ENCODE data around the gene LRRC75A. TPM values are rescaled to one million over a fixed set of nuclear protein-coding genes. Genes with fewer than 3 reads are reported as not detected.

LRRC75A gene
- total RNA-seq, 1 donor from 2014 or later: 2.5 TPM

DNA sequence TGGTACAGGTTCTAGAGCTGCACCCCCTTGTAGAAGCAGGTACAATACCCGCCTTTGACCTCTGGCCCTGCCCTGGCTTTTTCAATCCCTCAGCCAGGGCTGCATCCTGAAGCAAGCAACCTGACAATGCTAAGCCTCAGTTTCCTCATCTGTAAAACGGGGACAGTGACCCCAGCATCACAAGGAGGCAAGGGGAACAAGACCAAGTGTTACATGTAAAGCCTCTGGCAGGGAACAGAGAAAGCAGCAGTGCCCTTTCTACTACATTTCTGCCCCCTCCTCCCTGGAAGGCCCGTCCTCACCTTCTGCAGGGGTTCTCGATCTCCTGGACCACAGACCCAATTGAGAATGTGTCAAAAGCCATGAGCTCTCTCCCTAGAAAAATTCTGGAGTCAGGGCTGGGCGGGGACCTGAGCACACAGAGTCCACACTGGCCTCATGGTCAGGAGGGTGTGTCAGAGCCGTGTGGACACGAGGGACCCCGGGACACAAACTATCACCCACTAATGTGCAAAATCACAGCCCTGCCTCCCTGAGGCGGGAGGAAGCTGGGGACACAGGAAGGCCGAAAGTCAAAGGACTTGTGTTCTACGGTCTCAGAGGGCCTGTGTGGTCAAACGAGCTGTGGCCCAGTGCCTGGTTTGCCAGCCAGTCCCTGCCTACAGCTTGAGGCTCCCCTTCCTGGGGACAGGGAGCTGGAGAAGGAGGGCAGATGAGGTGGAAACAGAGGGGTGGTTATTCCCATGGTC, 27.5 kb downstream of the LRRC75A start:
- H3K36me3 ChIP-seq: no peaks in the 10 kb centered on the region
- no peaks in the 10 kb centered on the region for H3K9me3 ChIP-seq
- no peak overlapping the region for H3K4me3 ChIP-seq
- H3K27me3 ChIP-seq: no peaks in the 10 kb centered on the region
- H3K4me1 ChIP-seq: no peaks in the 10 kb centered on the region
- no peak for DNase-seq
- TF ChIP-seq, protein P1, sequence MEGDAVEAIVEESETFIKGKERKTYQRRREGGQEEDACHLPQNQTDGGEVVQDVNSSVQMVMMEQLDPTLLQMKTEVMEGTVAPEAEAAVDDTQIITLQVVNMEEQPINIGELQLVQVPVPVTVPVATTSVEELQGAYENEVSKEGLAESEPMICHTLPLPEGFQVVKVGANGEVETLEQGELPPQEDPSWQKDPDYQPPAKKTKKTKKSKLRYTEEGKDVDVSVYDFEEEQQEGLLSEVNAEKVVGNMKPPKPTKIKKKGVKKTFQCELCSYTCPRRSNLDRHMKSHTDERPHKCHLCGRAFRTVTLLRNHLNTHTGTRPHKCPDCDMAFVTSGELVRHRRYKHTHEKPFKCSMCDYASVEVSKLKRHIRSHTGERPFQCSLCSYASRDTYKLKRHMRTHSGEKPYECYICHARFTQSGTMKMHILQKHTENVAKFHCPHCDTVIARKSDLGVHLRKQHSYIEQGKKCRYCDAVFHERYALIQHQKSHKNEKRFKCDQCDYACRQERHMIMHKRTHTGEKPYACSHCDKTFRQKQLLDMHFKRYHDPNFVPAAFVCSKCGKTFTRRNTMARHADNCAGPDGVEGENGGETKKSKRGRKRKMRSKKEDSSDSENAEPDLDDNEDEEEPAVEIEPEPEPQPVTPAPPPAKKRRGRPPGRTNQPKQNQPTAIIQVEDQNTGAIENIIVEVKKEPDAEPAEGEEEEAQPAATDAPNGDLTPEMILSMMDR (IDR thresholded peaks at IDR 0.05): no peak
- H3K27ac ChIP-seq: no peak overlapping the region
- intact Hi-C loops (cut with DNase I): no loop called here
- ATAC-seq: no peak

DNA sequence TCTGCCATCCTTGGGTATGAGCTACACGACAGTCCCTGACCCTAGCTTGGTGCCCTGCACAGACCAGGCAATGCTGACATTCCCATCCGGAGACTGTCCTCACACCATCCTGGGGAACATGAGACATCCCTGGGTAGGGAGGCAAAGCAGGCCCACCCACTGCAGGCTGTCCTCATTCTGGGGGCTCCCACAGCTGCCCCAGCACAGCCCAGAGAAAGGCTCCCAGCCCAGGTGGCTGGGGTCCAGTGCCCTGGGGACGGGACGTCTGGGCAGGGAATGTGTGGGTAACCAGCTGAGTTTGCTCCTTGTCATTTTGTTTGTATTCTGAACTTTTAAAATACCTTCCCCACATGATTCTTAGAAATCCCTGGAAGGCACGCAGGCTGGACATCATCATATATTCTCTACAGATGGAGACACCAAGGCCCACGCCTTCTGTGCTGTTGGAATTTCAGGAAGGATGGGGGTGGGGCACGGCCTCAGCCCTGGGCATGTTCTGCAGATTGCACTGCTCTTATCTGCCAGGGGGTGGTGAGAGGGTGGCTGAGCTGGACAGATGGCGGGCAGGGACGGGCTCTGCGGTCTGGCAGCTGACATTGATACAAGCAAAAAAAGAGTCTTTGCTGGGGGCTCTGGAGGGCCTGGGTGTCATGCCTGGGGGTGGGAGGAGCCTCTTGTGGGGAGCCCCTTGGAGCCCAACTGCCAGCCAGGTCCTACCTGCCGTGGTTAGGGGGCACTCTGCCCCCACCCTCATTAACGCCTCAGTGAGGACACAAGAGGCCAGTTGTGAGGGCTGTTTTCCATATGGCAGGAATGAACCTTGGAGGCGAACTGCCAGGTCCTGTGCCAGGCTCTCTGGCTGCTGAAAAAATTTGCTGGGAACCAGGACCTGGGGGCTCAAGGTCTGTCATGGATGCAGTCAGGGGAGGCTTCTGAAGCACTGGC, 28.4 kb downstream of the LRRC75A start:
- intact Hi-C loops (cut with DNase I): no loop called here
- ATAC-seq: peak; percentile 49
- no peak overlapping the region for H3K27ac ChIP-seq

GRCh38 chr17:16462070-16462864, 29.7 kb downstream of the LRRC75A start:
- intact Hi-C loops (cut with DNase I): no loop called here
- TF ChIP-seq, protein P1 (IDR thresholded peaks at IDR 0.05): no peak
- Histone ChIP-seq H3K27me3 (no peaks in the 10 kb centered on the region), H3K4me3 (no peak overlapping the region), H3K4me1 (no peaks in the 10 kb centered on the region), H3K9me3 (no peaks in the 10 kb centered on the region), H3K27ac (no peak overlapping the region), H3K36me3 (no peaks in the 10 kb centered on the region)
- ATAC-seq (no peak), DNase-seq (no peak)

More for the DNA sequence above, 28.4 kb downstream of the LRRC75A start:
- Histone ChIP-seq H3K36me3 (no peaks in the 10 kb centered on the region), H3K9me3 (no peaks in the 10 kb centered on the region), H3K4me3 (no peak overlapping the region), H3K4me1 (no peaks in the 10 kb centered on the region), H3K27me3 (no peaks in the 10 kb centered on the region)
- TF ChIP-seq, protein P1 (IDR thresholded peaks at IDR 0.05): peak; percentile 26
- DNase-seq: no peak

GRCh38 chr17:16461606-16461866, 30.5 kb downstream of the LRRC75A start:
- intact Hi-C loops (cut with DNase I): no loop called here
- no peaks in the 10 kb centered on the region for H3K27me3 ChIP-seq
- H3K9me3 ChIP-seq: no peaks in the 10 kb centered on the region
- no peak for DNase-seq
- ATAC-seq: no peak
- H3K4me1 ChIP-seq: no peaks in the 10 kb centered on the region
- H3K4me3 ChIP-seq: no peak overlapping the region
- TF ChIP-seq, protein P1 (IDR thresholded peaks at IDR 0.05): no peak
- no peaks in the 10 kb centered on the region for H3K36me3 ChIP-seq
- H3K27ac ChIP-seq: no peak overlapping the region

GRCh38 chr17:16460796-16461605, 31.0 kb downstream of the LRRC75A start:
- intact Hi-C loops (cut with DNase I): no loop called here
- TF ChIP-seq, protein P1 (IDR thresholded peaks at IDR 0.05): no peak
- ATAC-seq (no peak), DNase-seq (no peak)
- Histone ChIP-seq H3K27me3 (no peaks in the 10 kb centered on the region), H3K36me3 (no peaks in the 10 kb centered on the region), H3K4me1 (no peaks in the 10 kb centered on the region), H3K4me3 (no peak overlapping the region), H3K27ac (no peak overlapping the region), H3K9me3 (no peaks in the 10 kb centered on the region)

Measured in upper lobe of right lung (tissue), 1 donor.